Activated CD8-positive, alpha-beta memory T cell treated with anti-CD3 and anti-CD28 coated beads for 24 hours (primary cell): Measurements from ENCODE around the gene PRR5L.

Source experiments
- DNase-seq: peaks from one replicate; pipeline ENCODE4 v3.0.0-alpha.2; 2020

The PRR5L gene, protein sequence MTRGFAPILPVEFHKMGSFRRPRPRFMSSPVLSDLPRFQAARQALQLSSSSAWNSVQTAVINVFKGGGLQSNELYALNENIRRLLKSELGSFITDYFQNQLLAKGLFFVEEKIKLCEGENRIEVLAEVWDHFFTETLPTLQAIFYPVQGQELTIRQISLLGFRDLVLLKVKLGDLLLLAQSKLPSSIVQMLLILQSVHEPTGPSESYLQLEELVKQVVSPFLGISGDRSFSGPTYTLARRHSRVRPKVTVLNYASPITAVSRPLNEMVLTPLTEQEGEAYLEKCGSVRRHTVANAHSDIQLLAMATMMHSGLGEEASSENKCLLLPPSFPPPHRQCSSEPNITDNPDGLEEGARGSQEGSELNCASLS

DNA sequence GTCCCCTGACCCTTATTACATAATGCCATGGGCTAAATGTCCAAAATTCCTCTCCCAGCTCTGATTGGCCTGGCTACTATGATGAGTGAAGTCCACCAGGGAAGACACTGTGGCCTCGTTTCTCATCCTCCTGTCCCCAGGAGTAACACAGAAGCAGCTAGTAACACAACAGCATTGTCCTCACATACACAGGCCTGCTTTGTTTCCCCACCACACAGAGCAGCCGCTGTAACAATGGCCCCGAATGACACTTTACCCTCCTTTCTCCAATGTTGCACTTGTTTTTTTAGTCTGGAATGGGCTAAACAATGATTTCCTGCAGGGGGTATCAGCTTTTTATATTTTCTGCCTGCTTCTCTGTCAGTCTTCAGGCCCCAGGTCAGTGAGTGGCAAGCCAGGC lies at the start of gene PRR5L:
TSS of gene PRR5L (plus strand) at position 363 of the 400 bp plus-strand sequence. CDS start 104,834 bp downstream, outside the sequence.
- no peak for DNase-seq

- DNase-seq: no peak
Measured at GRCh38 chr11:36247493-36247892, 48.6 kb upstream of the PRR5L start.

GRCh38 chr11:36248436-36248835 lies 47.7 kb upstream of the PRR5L start:
- DNase-seq: no peak

DNA sequence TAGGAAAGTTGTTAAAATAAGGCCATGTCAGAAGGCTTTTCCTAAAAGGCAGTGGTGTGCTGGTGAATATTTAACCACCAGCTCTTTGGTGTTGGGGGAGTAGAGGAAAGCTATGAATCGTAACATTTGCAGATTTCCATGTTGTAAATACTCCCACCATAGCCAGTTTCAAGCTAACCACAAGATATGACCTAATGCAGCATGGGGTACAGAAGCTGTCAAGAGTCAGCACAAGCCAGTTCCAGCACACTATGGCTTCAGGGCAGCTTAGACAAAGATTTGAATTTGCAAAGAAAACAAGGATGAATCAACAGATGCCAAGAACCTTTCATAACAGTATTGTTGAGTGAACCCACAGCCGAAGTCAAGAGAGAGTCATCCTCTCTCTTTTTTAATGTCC lies 46.8 kb upstream of the PRR5L start:
- no peak for DNase-seq

GRCh38 chr11:36251823-36252222 lies 44.3 kb upstream of the PRR5L start:
- no peak for DNase-seq

DNA sequence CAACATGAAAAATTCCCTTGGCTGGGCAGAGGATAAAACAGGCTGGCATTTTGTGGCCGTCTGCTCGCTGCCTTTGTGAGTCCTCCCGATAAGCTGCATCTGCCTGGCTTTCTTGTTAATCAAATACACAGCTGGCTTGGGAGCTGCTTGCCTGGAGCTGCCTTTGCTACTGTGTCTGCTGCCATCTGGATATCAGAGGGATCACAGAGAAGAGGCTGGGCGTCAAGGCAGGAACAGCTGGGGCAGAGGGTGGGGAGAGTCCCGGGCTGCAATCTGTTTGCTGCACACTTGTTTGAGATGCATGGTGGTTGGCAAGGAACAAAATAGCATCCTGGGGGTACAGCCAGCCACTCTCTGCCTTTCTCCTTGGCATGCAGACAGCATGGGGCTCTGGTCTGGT lies 42.9 kb upstream of the PRR5L start:
- DNase-seq: no peak

DNA sequence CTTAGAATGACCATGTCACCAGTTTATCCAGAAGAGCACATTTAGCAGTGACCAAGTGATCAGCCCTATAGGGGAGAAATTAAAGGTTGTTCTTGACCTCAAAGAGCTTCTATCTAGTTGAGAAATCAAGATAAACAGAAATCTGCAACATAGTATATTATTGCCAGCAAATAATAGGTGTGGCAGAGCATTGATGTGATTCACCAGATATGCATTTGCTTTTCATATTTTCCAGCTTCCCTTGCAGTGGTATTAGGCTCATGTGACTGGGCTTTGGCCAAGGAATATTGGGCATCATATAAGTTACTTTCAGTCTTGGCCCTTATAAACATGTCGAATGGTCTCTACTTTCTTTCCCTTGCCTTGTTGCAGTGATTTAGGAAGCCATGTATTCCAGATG lies 41.4 kb upstream of the PRR5L start:
- no peak for DNase-seq

GRCh38 chr11:36257351-36257750 lies 38.7 kb upstream of the PRR5L start:
- peak; percentile 5 for DNase-seq

DNA sequence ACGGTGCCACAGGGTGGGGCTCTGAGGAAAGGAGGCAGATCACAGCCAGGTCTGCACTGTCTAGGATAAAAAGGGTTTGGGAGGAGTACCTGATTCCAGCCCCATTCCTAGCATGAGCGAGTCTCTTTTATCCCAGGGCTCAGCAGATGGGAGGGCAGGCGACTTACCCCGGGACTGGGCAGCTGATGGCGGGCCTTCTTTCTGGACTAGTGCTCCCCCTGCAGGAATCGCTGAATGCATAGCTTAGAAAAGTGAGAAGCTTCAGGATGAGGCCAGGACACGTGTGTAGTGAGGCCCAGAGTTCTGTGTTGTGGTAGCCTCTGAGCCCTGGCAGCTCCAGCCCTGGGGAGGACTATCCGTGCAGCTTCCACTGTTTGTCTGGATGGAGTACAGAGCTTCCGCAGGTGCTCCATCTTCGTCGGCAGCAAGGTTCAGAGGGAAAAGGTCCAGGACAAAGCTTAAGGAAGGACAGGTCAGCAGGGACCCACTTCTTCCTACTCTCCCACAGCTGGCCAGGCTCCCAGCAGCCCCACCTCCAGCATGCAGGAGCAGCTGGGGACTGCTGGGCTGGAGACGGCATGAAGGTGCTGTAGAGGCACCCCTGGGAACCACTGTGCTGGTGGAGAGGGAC lies 37.2 kb upstream of the PRR5L start:
- peak; percentile 55 for DNase-seq

- DNase-seq: peak; percentile 13
Measured at GRCh38 chr11:36261094-36261493, 35.0 kb upstream of the PRR5L start.

DNA sequence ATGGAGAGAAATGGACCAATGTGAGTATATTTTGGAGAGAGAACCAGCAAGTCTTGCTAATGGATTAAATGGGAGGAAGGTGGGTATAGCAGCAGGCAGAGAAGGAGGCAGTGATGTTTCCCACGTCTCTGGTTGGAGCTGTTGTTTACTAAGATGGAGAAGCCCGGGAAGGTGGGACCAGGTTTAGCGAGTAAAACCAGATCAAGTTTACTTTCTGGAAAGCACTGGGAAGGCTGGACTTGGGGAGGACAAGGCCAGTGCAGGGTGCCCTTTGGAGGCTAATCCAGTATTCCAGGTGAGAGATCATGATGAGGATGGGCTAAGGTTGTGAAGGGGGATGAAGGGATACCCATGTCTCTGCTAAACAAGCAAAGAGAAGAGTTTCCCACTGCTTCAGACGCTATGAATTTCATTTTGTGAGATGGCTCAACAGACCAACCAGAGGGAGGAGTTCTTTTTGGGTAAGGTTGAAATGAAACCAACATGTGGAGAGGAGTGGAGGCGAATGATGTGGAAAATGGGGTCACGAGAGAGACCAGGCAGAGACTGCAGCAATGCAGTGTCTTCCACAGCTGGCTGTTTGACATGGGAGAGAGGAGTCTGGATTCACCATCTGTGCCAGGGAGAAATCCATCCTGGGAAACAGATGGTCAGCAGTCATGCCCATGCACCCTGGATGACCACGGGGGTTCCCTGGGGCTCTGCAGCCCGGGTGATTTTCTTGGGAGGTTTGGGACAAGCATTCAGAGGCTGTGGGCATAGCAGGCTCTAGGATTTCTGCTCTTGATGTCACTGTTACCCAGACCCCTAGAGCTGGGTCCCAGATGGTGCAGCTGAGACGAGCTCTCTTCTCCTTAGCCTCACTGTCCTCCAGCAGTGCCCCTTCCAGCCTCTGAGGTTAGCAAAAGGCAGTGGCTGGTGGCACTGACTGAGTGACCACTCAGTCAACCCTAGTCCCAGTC lies 31.8 kb upstream of the PRR5L start:
- DNase-seq: peak; percentile 49

DNA sequence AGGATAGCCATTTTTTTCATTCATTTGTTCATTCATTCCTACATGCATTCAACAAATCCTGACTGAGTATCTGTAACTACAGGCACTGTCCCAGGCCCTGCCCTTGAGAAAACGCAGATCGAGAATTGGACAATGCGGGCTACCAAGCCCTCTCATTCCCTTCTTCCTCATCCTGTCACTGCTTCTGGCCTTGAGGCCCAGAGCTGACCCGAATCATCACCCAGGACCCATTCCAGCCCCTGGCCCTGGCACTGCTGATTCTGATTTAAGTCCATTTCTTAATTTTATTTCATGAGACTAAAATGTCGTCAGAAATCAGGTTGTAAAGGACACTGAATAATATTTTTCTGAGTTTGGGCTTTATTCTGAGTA lies 31.1 kb upstream of the PRR5L start:
- DNase-seq: no peak

DNA sequence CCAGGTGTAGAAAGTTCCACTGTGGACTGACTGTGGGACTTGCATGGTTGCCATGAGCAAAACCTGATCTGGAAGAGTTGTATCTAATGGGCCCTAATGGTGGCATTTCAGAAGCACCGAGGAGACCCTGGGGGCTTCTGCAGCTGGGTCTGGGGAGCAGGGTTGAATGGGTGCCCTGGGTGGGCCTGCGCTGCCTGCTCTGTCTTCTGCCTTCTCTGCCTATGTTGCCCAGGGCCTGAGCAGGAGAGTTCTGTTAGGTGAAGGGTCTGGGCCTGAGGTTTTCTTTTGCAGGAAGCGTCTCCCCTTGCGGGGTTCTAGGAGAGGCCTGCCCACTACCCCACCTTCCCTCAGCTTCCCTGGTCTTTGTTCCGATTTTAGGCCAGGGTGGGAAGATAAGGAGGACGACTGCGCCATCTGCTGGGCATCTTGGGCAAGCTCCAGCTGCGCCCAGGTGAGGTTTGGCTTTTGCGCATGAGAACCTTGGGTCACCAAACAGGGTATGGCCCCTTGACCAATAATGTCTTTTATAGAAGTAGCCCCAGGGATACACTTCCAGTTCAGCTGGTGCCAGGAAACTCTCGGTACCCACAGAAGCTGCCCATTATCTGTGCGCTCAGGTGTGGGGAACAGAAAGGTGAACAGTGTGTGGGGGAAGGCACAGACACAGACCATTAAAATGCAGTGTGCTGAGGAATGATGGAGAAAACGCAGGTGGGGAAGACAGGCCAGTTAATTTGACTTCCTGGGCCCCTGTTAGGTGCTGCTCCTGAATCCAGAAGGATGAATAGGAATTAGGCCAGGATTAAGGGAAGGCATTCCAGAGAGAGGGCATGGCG lies 30.1 kb upstream of the PRR5L start:
- peak; percentile 82 for DNase-seq

DNA sequence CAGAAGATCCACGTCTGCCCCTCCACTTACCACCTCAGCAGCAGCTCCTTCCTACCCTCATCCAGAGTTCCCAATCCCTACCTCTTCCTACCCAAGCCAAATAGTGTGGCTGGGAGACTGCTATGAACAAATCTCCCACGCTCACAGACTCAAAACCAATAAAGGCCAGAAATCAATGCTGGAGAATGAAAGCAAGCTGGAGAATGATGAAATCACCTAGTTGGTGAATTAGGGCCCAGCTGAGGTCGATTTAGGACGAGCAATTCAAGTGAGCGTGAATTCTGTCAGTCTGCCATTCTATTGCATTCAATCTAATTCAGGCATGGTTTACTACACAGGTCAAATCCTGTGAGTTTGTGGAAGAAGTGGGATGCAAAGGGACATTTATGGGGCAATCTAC lies 29.3 kb upstream of the PRR5L start:
- no peak for DNase-seq

- no peak for DNase-seq
Measured at GRCh38 chr11:36268337-36268985, 27.6 kb upstream of the PRR5L start.

GRCh38 chr11:36270701-36271100 lies 25.4 kb upstream of the PRR5L start:
- DNase-seq: peak; percentile 17

DNA sequence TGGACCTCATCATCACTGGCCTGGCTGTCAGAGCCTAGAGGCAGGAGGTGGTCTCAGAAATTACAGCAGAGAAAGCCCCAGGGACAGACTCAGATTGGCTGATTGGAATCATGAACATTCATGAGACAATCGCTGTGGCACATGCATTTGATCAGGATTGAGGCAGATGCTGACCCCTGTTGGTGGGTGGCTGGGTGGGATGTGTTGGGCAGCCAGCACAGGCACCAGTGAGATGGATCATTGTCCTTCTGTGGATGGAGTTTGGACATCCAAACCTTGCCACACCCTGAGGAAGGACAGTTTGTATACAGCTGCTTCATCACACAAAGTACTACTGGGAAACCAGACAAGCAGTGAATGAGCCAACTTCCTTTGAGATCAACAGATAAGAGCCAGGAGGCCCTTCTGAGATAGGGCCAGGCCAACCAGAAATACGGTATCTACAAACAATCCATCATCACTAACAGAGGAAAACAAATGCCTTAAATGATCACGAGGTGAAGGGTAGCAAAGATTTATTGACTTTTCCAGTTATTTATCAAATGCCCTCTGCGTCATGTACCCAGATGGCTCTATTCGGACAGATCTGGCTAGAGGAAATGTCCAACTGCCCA lies 24.2 kb upstream of the PRR5L start:
- DNase-seq: peak; percentile 40

DNA sequence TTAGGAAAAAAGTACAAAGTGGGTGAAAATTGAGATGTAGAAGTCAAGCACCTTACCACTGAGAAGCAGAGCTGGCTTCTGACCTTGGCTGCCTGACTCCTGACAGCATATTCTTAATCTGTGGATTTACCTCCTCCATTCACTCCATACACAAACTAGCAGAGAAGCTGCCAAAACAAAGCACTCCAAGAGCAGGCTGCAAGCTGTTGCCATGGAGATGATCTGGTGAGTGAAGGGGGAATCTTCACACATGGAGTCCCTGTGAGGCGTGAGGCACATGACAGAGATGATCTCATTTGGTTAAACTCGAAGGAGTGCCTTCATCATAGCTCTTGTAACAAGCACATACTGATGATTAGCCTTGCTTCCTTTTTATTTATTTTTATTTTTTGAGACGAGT lies 23.0 kb upstream of the PRR5L start:
- peak; percentile 9 for DNase-seq

- DNase-seq: peak; percentile 37
Measured at GRCh38 chr11:36274414-36274813, 21.7 kb upstream of the PRR5L start.

DNA sequence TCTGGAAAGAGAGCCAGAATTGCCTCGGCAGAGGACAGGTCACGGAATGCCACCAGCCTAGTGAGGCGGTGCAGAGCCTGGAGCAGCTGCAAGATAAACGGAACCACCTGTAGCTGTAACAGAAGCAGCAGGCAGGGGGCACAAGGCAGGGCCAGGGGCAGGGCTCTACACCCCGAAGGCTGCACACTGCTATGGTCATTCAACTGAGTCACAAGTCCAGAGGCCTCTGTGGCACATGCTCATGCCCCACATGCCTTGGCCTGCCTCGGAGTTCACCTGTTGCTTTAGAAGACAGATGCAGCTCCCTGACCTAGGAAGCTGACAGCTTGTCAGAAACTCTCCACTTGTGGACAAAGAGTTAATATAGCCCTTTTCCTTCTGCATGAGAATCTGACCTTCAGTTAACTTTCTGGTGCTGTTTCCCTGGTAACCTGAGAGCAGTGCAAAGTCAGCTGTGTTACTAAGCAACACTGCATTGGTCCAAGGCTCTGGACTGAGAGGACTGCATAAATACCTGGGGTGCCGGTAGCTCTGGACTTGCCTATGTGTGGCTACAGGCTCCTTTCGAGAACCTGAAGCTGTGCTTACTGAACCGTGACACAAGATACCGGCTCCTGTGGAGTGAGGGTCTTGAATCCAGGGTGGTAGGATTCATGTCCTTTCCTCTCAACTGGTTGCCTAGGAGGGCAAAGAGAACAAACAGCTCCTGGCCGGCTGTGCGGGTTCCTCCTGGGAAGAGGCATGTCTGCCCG lies 17.4 kb upstream of the PRR5L start:
- DNase-seq: peak; percentile 42

GRCh38 chr11:36280531-36280930 lies 15.6 kb upstream of the PRR5L start:
- no peak for DNase-seq
